ENCODE results near the gene RPA1. TPM values are rescaled to one million over a fixed set of nuclear protein-coding genes. Genes with fewer than 3 reads are reported as not detected.

RPA1 gene
- total RNA-seq, 1 donor from 2014 or later: 30.9 TPM

DNA sequence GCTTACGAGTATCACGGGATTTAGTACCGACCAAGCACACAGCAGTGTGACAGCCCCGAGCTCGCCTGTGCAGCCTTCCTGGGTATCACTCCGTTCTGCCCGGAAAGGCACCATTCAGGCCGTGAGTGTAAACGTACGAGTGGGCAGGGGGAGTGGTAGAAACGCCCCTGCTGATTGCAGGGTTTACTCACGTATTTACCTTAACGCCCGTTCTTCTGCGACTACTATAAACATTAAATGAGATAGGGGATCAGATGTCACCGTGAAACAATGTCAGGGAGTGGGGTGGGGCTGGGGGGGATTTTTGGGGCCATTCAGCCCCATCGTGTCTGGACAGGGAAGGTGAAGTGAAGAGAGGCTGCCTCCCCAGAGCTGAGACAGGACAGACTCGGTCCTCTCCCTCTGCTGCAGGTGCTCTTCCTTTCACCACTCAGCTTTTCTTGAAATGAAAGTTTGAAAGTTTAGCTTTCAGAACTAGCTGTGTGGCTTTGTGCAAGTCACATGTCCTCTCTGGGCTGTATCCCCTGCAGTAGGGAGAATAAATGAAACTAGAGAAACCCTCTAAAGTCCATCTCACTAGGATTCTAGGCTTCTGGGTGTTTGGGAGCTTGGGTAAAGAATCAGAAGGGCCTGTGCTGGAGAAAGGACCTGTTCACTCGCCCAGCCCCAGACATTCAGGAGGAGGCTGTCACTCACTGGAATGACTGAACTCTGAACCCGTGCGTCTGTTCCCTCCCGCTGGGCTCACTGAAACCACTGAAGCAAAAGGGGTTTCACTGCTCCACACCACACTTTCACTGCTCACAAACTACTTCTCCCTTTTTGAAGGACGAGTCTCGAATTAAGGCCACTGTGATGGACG, 66.7 kb downstream of the RPA1 start:
- DNase-seq (ENCODE audit: extremely low spot score in 2 of 2): no peak
- H3K36me3 ChIP-seq: peaks cover 0 to 35% of the 10 kb centered on the region in 2 donors
- intact Hi-C loops (cut with DNase I): no loop called here
- no peaks in the 10 kb centered on the region for H3K27me3 ChIP-seq
- H3K27ac ChIP-seq: no peak overlapping the region
- H3K4me3 ChIP-seq: no peak overlapping the region
- no peaks in the 10 kb centered on the region for H3K9me3 ChIP-seq
- TF ChIP-seq POLR2AphosphoS5 (IDR thresholded peaks at IDR 0.05; ENCODE audit: insufficient read depth in 1 of 2, low read depth in 1 of 2) (no peak), POLR2A (IDR thresholded peaks at IDR 0.05) (no peak)
- TF ChIP-seq, protein P1, sequence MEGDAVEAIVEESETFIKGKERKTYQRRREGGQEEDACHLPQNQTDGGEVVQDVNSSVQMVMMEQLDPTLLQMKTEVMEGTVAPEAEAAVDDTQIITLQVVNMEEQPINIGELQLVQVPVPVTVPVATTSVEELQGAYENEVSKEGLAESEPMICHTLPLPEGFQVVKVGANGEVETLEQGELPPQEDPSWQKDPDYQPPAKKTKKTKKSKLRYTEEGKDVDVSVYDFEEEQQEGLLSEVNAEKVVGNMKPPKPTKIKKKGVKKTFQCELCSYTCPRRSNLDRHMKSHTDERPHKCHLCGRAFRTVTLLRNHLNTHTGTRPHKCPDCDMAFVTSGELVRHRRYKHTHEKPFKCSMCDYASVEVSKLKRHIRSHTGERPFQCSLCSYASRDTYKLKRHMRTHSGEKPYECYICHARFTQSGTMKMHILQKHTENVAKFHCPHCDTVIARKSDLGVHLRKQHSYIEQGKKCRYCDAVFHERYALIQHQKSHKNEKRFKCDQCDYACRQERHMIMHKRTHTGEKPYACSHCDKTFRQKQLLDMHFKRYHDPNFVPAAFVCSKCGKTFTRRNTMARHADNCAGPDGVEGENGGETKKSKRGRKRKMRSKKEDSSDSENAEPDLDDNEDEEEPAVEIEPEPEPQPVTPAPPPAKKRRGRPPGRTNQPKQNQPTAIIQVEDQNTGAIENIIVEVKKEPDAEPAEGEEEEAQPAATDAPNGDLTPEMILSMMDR (IDR thresholded peaks at IDR 0.05): no peak
- H3K4me1 ChIP-seq: no peaks in the 10 kb centered on the region

DNA sequence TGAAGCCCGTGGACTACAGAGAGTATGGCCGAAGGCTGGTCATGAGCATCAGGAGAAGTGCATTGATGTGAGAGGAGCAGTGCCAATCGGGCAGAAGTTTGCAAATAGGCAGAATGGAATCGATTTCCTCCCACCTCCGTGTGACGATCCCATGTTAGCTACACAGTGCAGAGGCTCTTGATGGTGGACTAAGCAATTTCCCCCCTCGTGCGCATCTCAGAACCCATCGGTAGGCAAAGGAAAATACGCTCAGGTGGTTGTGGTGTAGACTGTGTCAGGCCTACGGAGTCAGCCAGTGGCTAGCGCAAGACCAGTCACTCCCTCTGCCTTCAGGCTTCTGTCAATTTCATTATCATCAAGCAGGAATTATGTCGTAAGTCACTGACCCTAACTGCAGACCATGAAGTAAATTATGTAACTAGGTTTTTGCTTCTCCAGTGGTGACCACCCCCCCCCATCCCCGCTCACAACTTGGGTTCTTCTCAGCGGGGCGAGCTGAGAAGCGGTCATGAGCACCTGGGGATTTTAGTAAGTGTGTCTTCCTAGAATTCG, 67.4 kb downstream of the RPA1 start:
- H3K9me3 ChIP-seq: no peaks in the 10 kb centered on the region
- DNase-seq (ENCODE audit: extremely low spot score in 2 of 2): no peak

DNA sequence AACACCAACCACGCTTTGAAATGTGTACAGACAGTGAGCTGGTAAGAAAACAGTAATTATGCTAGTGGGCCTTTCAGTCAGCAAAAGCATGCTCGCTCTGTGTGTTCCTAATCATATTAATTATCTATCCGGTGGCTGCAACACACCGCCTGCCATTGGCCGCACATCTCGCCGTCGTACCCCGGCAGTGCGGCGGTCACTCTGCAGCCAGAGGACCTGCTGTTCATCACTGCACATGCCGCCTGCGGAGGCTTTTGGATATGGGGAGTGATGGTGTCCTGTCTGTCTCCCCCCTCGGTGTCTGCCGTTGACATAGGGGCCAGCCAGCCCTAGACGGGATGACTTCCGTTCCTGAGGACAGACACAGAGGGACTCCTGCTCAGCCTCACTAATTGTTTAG, 68.5 kb downstream of the RPA1 start:
- H3K36me3 ChIP-seq: peaks cover 0 to 35% of the 10 kb centered on the region in 2 donors

More for the DNA sequence above, 67.4 kb downstream of the RPA1 start:
- TF ChIP-seq POLR2AphosphoS5 (IDR thresholded peaks at IDR 0.05; ENCODE audit: insufficient read depth in 1 of 2, low read depth in 1 of 2): no peak
- no peak for TF ChIP-seq POLR2A (IDR thresholded peaks at IDR 0.05)
- TF ChIP-seq, protein P1 (IDR thresholded peaks at IDR 0.05): no peak
- peaks cover 0 to 35% of the 10 kb centered on the region in 2 donors for H3K36me3 ChIP-seq
- no peak overlapping the region for H3K4me3 ChIP-seq
- intact Hi-C loops (cut with DNase I): no loop called here
- no peak overlapping the region for H3K27ac ChIP-seq
- H3K27me3 ChIP-seq: no peaks in the 10 kb centered on the region
- no peaks in the 10 kb centered on the region for H3K4me1 ChIP-seq

DNA sequence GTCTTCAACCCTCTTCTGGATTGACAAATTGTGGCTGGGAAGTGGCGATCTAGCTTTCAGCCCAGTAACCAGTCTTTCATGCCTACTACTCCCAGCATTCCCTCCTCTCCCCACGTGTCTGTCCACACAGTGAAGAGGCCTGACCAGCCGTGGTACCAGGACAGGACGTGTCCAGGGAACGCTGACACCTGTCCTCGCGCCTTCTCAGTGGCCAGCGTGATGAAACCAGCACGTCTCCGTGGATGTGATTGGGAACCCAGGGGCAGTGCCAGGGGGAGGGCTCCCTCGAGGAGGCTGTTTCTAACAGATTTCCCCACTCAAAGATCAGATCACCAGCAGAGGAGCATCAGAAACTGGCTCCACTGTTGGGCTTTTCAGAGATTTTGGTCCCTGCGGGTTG, 69.1 kb downstream of the RPA1 start:
- Histone ChIP-seq H3K36me3 (peaks cover 0 to 35% of the 10 kb centered on the region in 2 donors), H3K27ac (no peak overlapping the region), H3K4me3 (no peak overlapping the region), H3K9me3 (no peaks in the 10 kb centered on the region), H3K27me3 (no peaks in the 10 kb centered on the region), H3K4me1 (no peaks in the 10 kb centered on the region)
- intact Hi-C loops (cut with DNase I): no loop called here
- no peak for DNase-seq (ENCODE audit: extremely low spot score in 2 of 2)
- TF ChIP-seq POLR2A (IDR thresholded peaks at IDR 0.05) (no peak), POLR2AphosphoS5 (IDR thresholded peaks at IDR 0.05; ENCODE audit: insufficient read depth in 1 of 2, low read depth in 1 of 2) (no peak)
- TF ChIP-seq, protein P1 (IDR thresholded peaks at IDR 0.05): no peak

More for the DNA sequence above, 68.5 kb downstream of the RPA1 start:
- intact Hi-C loops (cut with DNase I): no loop called here
- TF ChIP-seq, protein P1 (IDR thresholded peaks at IDR 0.05): no peak
- no peak for TF ChIP-seq POLR2AphosphoS5 (IDR thresholded peaks at IDR 0.05; ENCODE audit: insufficient read depth in 1 of 2, low read depth in 1 of 2)
- no peak for TF ChIP-seq POLR2A (IDR thresholded peaks at IDR 0.05)
- Histone ChIP-seq H3K9me3 (no peaks in the 10 kb centered on the region), H3K27ac (no peak overlapping the region), H3K4me1 (no peaks in the 10 kb centered on the region), H3K27me3 (no peaks in the 10 kb centered on the region), H3K4me3 (no peak overlapping the region)
- DNase-seq (ENCODE audit: extremely low spot score in 2 of 2): no peak
